ENCODE results near the gene FERD3L.
"Not testable (repeated sequence)": the region's sequence is repeated elsewhere in the genome, so short reads cannot be mapped to it uniquely, and the experiment has no call there.

FERD3L gene

DNA sequence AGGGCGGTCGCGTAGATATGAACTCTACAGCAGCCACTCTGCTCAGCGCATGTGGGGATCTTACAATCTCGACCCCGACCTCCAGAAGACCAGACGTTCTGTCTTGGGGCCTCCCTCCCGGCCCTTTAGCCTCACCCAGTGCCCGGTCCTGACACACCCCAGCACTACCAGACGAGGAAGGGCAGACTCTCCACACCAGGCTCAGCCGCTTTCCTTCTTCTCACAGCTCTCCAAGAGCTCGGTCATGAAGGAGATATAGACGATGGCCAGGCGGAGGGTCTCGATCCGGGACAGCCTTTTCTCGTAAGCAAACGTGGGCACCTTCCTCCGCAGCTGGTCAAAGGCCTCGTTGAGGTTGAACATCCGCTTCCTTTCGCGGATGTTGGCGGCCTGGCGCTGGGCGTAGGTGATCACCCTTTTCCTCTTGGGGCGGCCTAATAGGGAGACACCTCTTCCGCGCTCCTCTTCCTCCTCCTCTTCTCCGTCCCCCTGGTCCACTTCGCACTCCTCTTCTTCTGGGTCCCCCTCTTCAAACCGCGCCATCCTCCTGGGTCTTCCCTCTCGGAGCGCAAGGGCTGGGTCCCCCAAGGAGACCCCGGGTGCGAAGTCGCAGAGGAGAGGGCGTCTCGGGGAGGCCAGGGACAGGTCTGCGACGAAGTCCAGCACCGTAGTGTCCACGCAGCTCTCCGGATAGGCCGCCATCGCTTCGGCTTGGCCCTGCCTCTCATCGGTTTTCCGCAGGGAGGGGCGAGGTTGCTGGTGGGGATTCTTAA lies at the start of gene FERD3L:
TSS of gene FERD3L (minus strand) at position 761 of the 773 bp plus-strand sequence. CDS start at position 702, 59 bp downstream.
- Histone ChIP-seq H3K9me3 (ENCODE audit: control insufficient read depth in 1 of 2, low read length in 2 of 2) (no peaks in the 10 kb centered on the region), H3K36me3 (ENCODE audit: control insufficient read depth in 1 of 2, insufficient read depth in 2 of 2, low read length in 2 of 2) (no peaks in the 10 kb centered on the region), H3K4me1 (ENCODE audit: control insufficient read depth in 1 of 2, insufficient read depth in 2 of 2, low read length in 2 of 2) (no peaks in the 10 kb centered on the region), H3K27ac (ENCODE audit: low read depth, low read length) (no peak within 1 kb of the TSS), H3K4me3 (ENCODE audit: low read depth in 1 of 2, low read length in 2 of 2) (no peak within 1 kb of the TSS), H3K27me3 (ENCODE audit: control insufficient read depth in 1 of 2, insufficient read depth in 2 of 2, low read length in 2 of 2) (peaks cover 4 to 13% of the 10 kb centered on the region in 2 donors), H3K9ac (ENCODE audit: low read depth in 1 of 2, low read length in 2 of 2) (no peak within 1 kb of the TSS)

DNA sequence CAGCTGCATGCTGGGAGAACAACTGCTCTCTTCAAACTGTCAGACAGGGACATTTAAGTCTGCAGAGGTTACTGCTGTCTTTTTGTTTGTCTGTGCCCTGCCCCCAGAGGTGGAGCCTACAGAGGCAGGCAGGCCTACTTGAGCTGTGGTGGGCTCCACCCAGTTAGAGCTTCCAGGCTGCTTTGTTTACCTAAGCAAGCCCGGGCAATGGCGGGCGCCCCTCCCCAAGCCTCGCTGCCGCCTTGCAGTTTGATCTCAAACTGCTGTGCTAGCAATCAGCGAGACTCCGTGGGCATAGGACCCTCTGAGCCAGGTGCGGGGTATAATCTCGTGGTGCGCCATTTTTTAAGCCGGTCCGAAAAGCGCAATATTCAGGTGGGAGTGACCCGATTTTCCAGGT lies 49.2 kb upstream of the FERD3L start:
- not testable (repeated sequence) for H3K9me3 ChIP-seq (ENCODE audit: control insufficient read depth in 1 of 2, low read length in 2 of 2); H3K9ac ChIP-seq (ENCODE audit: low read depth in 1 of 2, low read length in 2 of 2); H3K36me3 ChIP-seq (ENCODE audit: control insufficient read depth in 1 of 2, insufficient read depth in 2 of 2, low read length in 2 of 2); H3K4me3 ChIP-seq (ENCODE audit: low read depth in 1 of 2, low read length in 2 of 2); H3K27me3 ChIP-seq (ENCODE audit: control insufficient read depth in 1 of 2, insufficient read depth in 2 of 2, low read length in 2 of 2); H3K4me1 ChIP-seq (ENCODE audit: control insufficient read depth in 1 of 2, insufficient read depth in 2 of 2, low read length in 2 of 2); H3K27ac ChIP-seq (ENCODE audit: low read depth, low read length)

GRCh38 chr7:19181634-19182033 lies 36.4 kb upstream of the FERD3L start:
- Histone ChIP-seq H3K4me1 (ENCODE audit: control insufficient read depth in 1 of 2, insufficient read depth in 2 of 2, low read length in 2 of 2) (no peaks in the 10 kb centered on the region), H3K9ac (ENCODE audit: low read depth in 1 of 2, low read length in 2 of 2) (no peak overlapping the region), H3K27ac (ENCODE audit: low read depth, low read length) (no peak overlapping the region), H3K27me3 (ENCODE audit: control insufficient read depth in 1 of 2, insufficient read depth in 2 of 2, low read length in 2 of 2) (no peaks in the 10 kb centered on the region), H3K9me3 (ENCODE audit: control insufficient read depth in 1 of 2, low read length in 2 of 2) (peaks cover 15 to 22% of the 10 kb centered on the region in 2 donors), H3K4me3 (ENCODE audit: low read depth in 1 of 2, low read length in 2 of 2) (no peak overlapping the region), H3K36me3 (ENCODE audit: control insufficient read depth in 1 of 2, insufficient read depth in 2 of 2, low read length in 2 of 2) (no peaks in the 10 kb centered on the region)

DNA sequence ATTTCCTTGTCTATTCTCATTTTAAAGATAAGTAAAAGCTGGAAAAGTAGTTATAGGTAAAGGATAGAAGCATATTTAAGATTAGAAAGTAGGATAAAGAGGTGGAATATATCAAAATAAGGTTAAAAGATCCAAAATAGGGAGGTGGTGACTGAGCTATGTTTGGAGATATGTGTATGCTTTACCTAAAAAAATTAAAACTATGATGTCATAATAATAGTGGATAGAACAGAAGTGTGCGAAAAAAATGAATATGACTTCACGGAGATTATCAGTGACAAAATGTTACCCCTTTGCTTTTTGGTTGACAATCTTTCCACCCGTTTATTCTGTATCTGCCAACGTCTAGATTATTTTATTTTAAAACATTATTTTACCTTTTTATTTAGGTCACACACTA lies 33.4 kb upstream of the FERD3L start:
- Histone ChIP-seq H3K4me3 (ENCODE audit: low read depth in 1 of 2, low read length in 2 of 2) (no peak overlapping the region), H3K9ac (ENCODE audit: low read depth in 1 of 2, low read length in 2 of 2) (no peak overlapping the region), H3K36me3 (ENCODE audit: control insufficient read depth in 1 of 2, insufficient read depth in 2 of 2, low read length in 2 of 2) (no peaks in the 10 kb centered on the region), H3K9me3 (ENCODE audit: control insufficient read depth in 1 of 2, low read length in 2 of 2) (peaks cover 8 to 14% of the 10 kb centered on the region in 2 donors), H3K27me3 (ENCODE audit: control insufficient read depth in 1 of 2, insufficient read depth in 2 of 2, low read length in 2 of 2) (no peaks in the 10 kb centered on the region), H3K4me1 (ENCODE audit: control insufficient read depth in 1 of 2, insufficient read depth in 2 of 2, low read length in 2 of 2) (no peaks in the 10 kb centered on the region), H3K27ac (ENCODE audit: low read depth, low read length) (no peak overlapping the region)

- H3K4me1 ChIP-seq (ENCODE audit: control insufficient read depth in 1 of 2, insufficient read depth in 2 of 2, low read length in 2 of 2): no peaks in the 10 kb centered on the region
- H3K9ac ChIP-seq (ENCODE audit: low read depth in 1 of 2, low read length in 2 of 2): no peak overlapping the region
- H3K4me3 ChIP-seq (ENCODE audit: low read depth in 1 of 2, low read length in 2 of 2): no peak overlapping the region
- H3K27ac ChIP-seq (ENCODE audit: low read depth, low read length): no peak overlapping the region
- H3K36me3 ChIP-seq (ENCODE audit: control insufficient read depth in 1 of 2, insufficient read depth in 2 of 2, low read length in 2 of 2): no peaks in the 10 kb centered on the region
- no peaks in the 10 kb centered on the region for H3K27me3 ChIP-seq (ENCODE audit: control insufficient read depth in 1 of 2, insufficient read depth in 2 of 2, low read length in 2 of 2)
- H3K9me3 ChIP-seq (ENCODE audit: control insufficient read depth in 1 of 2, low read length in 2 of 2): peaks cover 5 to 8% of the 10 kb centered on the region in 2 donors
Observed at GRCh38 chr7:19177269-19177668, 32.0 kb upstream of the FERD3L start.

DNA sequence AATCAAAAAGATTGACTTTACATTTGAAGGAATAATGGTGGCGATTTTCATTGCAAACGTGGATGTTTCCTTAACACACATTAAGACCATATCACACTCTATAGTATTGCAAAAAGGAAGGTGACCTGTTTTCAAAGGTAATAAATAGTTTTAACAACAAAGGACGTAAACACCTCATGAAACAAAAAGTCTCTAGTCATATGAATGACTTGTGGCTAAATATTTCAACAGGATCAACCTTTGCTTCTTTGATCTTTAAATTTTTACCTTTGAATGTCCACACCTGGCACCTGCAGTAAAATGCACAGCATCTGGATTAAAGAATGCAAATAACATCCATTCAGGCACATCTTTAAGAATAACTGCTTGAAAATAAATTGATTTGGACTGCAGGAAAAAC lies 30.0 kb upstream of the FERD3L start:
- Histone ChIP-seq H3K27me3 (ENCODE audit: control insufficient read depth in 1 of 2, insufficient read depth in 2 of 2, low read length in 2 of 2) (no peaks in the 10 kb centered on the region), H3K36me3 (ENCODE audit: control insufficient read depth in 1 of 2, insufficient read depth in 2 of 2, low read length in 2 of 2) (no peaks in the 10 kb centered on the region), H3K9ac (ENCODE audit: low read depth in 1 of 2, low read length in 2 of 2) (no peak overlapping the region), H3K4me3 (ENCODE audit: low read depth in 1 of 2, low read length in 2 of 2) (no peak overlapping the region), H3K27ac (ENCODE audit: low read depth, low read length) (no peak overlapping the region), H3K9me3 (ENCODE audit: control insufficient read depth in 1 of 2, low read length in 2 of 2) (peaks cover 0 to 3% of the 10 kb centered on the region in 2 donors), H3K4me1 (ENCODE audit: control insufficient read depth in 1 of 2, insufficient read depth in 2 of 2, low read length in 2 of 2) (no peaks in the 10 kb centered on the region)

- Histone ChIP-seq H3K9ac (ENCODE audit: low read depth in 1 of 2, low read length in 2 of 2) (no peak overlapping the region), H3K36me3 (ENCODE audit: control insufficient read depth in 1 of 2, insufficient read depth in 2 of 2, low read length in 2 of 2) (no peaks in the 10 kb centered on the region), H3K4me3 (ENCODE audit: low read depth in 1 of 2, low read length in 2 of 2) (no peak overlapping the region), H3K9me3 (ENCODE audit: control insufficient read depth in 1 of 2, low read length in 2 of 2) (no peaks in the 10 kb centered on the region), H3K27ac (ENCODE audit: low read depth, low read length) (no peak overlapping the region), H3K27me3 (ENCODE audit: control insufficient read depth in 1 of 2, insufficient read depth in 2 of 2, low read length in 2 of 2) (no peaks in the 10 kb centered on the region), H3K4me1 (ENCODE audit: control insufficient read depth in 1 of 2, insufficient read depth in 2 of 2, low read length in 2 of 2) (no peaks in the 10 kb centered on the region)
Observed at GRCh38 chr7:19161671-19162070, 16.4 kb upstream of the FERD3L start.

DNA sequence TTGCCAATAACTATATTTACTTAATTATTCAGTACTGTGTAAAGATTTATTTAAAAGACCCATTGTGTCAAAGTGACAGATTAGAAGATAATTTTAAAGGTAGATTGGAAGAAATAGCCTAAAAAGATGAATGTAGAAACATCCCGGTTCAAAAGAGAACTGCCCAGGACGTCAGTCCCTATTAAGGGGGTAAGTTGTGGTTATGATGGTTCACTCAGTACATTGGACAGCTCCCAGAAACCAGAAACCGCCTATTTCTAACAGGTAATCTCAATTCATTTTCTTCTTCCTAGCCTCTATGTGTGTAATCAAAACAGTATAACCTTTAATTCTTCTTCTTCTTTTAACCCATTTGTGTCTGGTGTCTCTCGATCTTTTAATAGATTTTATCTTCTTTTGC lies 1.5 kb upstream of the FERD3L start:
- Histone ChIP-seq H3K9ac (ENCODE audit: low read depth in 1 of 2, low read length in 2 of 2) (no peak overlapping the region), H3K4me3 (ENCODE audit: low read depth in 1 of 2, low read length in 2 of 2) (no peak overlapping the region), H3K4me1 (ENCODE audit: control insufficient read depth in 1 of 2, insufficient read depth in 2 of 2, low read length in 2 of 2) (no peaks in the 10 kb centered on the region), H3K27ac (ENCODE audit: low read depth, low read length) (no peak overlapping the region), H3K27me3 (ENCODE audit: control insufficient read depth in 1 of 2, insufficient read depth in 2 of 2, low read length in 2 of 2) (peaks cover 4 to 13% of the 10 kb centered on the region in 2 donors), H3K36me3 (ENCODE audit: control insufficient read depth in 1 of 2, insufficient read depth in 2 of 2, low read length in 2 of 2) (no peaks in the 10 kb centered on the region), H3K9me3 (ENCODE audit: control insufficient read depth in 1 of 2, low read length in 2 of 2) (no peaks in the 10 kb centered on the region)

- Histone ChIP-seq H3K27me3 (ENCODE audit: control insufficient read depth in 1 of 2, insufficient read depth in 2 of 2, low read length in 2 of 2) (peaks cover 4 to 13% of the 10 kb centered on the region in 2 donors), H3K9me3 (ENCODE audit: control insufficient read depth in 1 of 2, low read length in 2 of 2) (no peaks in the 10 kb centered on the region), H3K4me1 (ENCODE audit: control insufficient read depth in 1 of 2, insufficient read depth in 2 of 2, low read length in 2 of 2) (no peaks in the 10 kb centered on the region), H3K36me3 (ENCODE audit: control insufficient read depth in 1 of 2, insufficient read depth in 2 of 2, low read length in 2 of 2) (no peaks in the 10 kb centered on the region), H3K9ac (ENCODE audit: low read depth in 1 of 2, low read length in 2 of 2) (no peak overlapping the region), H3K4me3 (ENCODE audit: low read depth in 1 of 2, low read length in 2 of 2) (no peak overlapping the region), H3K27ac (ENCODE audit: low read depth, low read length) (no peak overlapping the region)
Observed at GRCh38 chr7:19145434-19146115, 354 bp upstream of the FERD3L start.

DNA sequence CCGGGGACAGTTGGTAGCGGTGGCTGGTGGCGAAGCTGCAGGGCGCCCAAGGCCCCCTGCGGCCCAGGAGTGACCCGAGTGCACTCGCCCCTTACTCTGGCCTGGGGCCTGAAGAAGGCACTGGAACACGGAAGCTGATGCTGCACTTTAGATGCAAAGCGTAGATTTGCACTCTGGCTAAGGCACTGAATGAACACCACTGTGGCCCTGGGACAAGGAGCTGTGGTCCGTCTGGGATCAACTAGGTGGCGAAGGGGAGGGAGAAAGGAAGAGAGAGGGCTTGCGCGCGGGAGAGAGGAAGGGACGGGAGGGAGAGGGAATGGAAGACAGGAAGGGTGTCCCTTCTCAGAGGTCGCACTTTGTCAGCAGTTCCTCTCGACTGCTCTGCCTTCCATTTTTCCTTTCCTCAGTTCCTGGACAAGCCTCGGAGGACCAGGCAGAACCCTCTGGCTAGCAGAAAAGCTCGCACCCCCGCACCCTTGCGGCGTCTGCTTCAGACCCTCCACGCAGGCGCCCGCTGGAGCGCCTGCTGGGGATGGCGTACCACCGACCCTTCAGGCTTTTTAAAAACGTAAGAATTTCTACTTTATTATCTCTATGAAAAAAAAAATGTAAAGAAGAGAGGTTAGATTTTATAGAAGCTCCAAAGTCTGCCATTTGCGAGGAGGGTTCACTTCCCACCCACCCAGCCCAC lies 1.2 kb downstream of the FERD3L start:
- H3K36me3 ChIP-seq (ENCODE audit: control insufficient read depth in 1 of 2, insufficient read depth in 2 of 2, low read length in 2 of 2): no peaks in the 10 kb centered on the region
- H3K4me3 ChIP-seq (ENCODE audit: low read depth in 1 of 2, low read length in 2 of 2): no peak overlapping the region
- no peaks in the 10 kb centered on the region for H3K9me3 ChIP-seq (ENCODE audit: control insufficient read depth in 1 of 2, low read length in 2 of 2)
- no peaks in the 10 kb centered on the region for H3K4me1 ChIP-seq (ENCODE audit: control insufficient read depth in 1 of 2, insufficient read depth in 2 of 2, low read length in 2 of 2)
- H3K27ac ChIP-seq (ENCODE audit: low read depth, low read length): no peak overlapping the region
- H3K9ac ChIP-seq (ENCODE audit: low read depth in 1 of 2, low read length in 2 of 2): no peak overlapping the region
- H3K27me3 ChIP-seq (ENCODE audit: control insufficient read depth in 1 of 2, insufficient read depth in 2 of 2, low read length in 2 of 2): peaks cover 4 to 13% of the 10 kb centered on the region in 2 donors

Measured in duodenal mucosa (tissue), 2 donors.